ENCODE measurements around the gene KLHL11.

The KLHL11 gene

GRCh38 chr17:41869426-41869825, 4.2 kb upstream of the KLHL11 start:
- ATAC-seq, result no peak

GRCh38 chr17:41868568-41868967, 3.3 kb upstream of the KLHL11 start:
- ATAC-seq, result no peak
- TF ChIP-seq ZNF8 (CRISPR knock-in tag; IDR thresholded peaks at IDR 0.05) (no peak), PPARA (CRISPR knock-in tag; IDR thresholded peaks at IDR 0.05; ENCODE audit: borderline replicate concordance) (no peak), POU6F1 (CRISPR knock-in tag; IDR thresholded peaks at IDR 0.05; ENCODE audit: borderline replicate concordance, low read depth) (no peak), CREB5 (CRISPR knock-in tag; IDR thresholded peaks at IDR 0.05; ENCODE audit: low read depth) (no peak), ZC3H10 (CRISPR knock-in tag; IDR thresholded peaks at IDR 0.05) (no peak), TCF4 (CRISPR knock-in tag; IDR thresholded peaks at IDR 0.05; ENCODE audit: borderline replicate concordance) (no peak), BACH2 (CRISPR knock-in tag; IDR thresholded peaks at IDR 0.05; ENCODE audit: borderline replicate concordance) (no peak), RARB (CRISPR knock-in tag; IDR thresholded peaks at IDR 0.05) (no peak), ZNF565 (CRISPR knock-in tag; conservative IDR thresholded peaks at IDR 0.05; ENCODE audit: low read depth) (no peak), OSR1 (CRISPR knock-in tag; IDR thresholded peaks at IDR 0.05) (no peak), CSRNP3 (CRISPR knock-in tag; IDR thresholded peaks at IDR 0.05) (no peak), TOX (CRISPR knock-in tag; IDR thresholded peaks at IDR 0.05; ENCODE audit: borderline replicate concordance) (no peak), SNAI2 (CRISPR knock-in tag; IDR thresholded peaks at IDR 0.05) (no peak)

More at GRCh38 chr17:41869426-41869825, 4.2 kb upstream of the KLHL11 start:
- TF ChIP-seq ZFP3 (CRISPR knock-in tag; IDR thresholded peaks at IDR 0.05) (no peak), PATZ1 (CRISPR knock-in tag; IDR thresholded peaks at IDR 0.05; ENCODE audit: borderline replicate concordance) (no peak), ARNTL (CRISPR knock-in tag; IDR thresholded peaks at IDR 0.05; ENCODE audit: borderline replicate concordance, low read depth) (no peak), PPARA (CRISPR knock-in tag; IDR thresholded peaks at IDR 0.05; ENCODE audit: borderline replicate concordance) (no peak), CSDC2 (CRISPR knock-in tag; IDR thresholded peaks at IDR 0.05) (no peak), ZFP30 (CRISPR knock-in tag; IDR thresholded peaks at IDR 0.05) (no peak), SNAI2 (CRISPR knock-in tag; IDR thresholded peaks at IDR 0.05) (no peak), ZNF565 (CRISPR knock-in tag; conservative IDR thresholded peaks at IDR 0.05; ENCODE audit: low read depth) (no peak), CSRNP3 (CRISPR knock-in tag; IDR thresholded peaks at IDR 0.05) (no peak), ZNF70 (CRISPR knock-in tag; IDR thresholded peaks at IDR 0.05) (no peak), ESRRG (CRISPR knock-in tag; IDR thresholded peaks at IDR 0.05) (no peak), TOX (CRISPR knock-in tag; IDR thresholded peaks at IDR 0.05; ENCODE audit: borderline replicate concordance) (no peak), CREB5 (CRISPR knock-in tag; IDR thresholded peaks at IDR 0.05; ENCODE audit: low read depth) (no peak), ZNF8 (CRISPR knock-in tag; IDR thresholded peaks at IDR 0.05) (no peak), BACH2 (CRISPR knock-in tag; IDR thresholded peaks at IDR 0.05; ENCODE audit: borderline replicate concordance) (no peak), TSHZ2 (CRISPR knock-in tag; IDR thresholded peaks at IDR 0.05) (no peak)
